GM23338 (cell line): ENCODE results near the gene FOXJ2. TPM values are rescaled to one million over a fixed set of nuclear protein-coding genes. Genes with fewer than 3 reads are reported as not detected.

Source experiments
- ATAC-seq: fragments of 200-7000 bp; cut with Tn5 transposase; 3 replicates; pipeline ENCODE4 v1.9.1; 2020
- DNase-seq: peaks from one replicate; pipeline ENCODE4 v3.0.0-alpha.2; 2015; ENCODE audit warnings: low spot score
- H2AFZ ChIP-seq: fragments of 200-600 bp; sonication (generic); 2 replicates; pipeline ENCODE4 v1.8.0; 2016; ENCODE audit warnings: antibody characterized with exemption, mild to moderate bottlenecking, moderate library complexity
- H3F3A ChIP-seq: fragments of 200-600 bp; sonication (generic); replicated peaks from 2 replicates; pipeline ENCODE4 v1.8.0; 2017; ENCODE audit warnings: antibody characterized with exemption, mixed run types, low read depth
- H3K27ac ChIP-seq: fragments of 200-600 bp; sonication (generic); 2 replicates; pipeline ENCODE4 v1.6.1; 2016; ENCODE audit warnings: low read depth
- H3K27me3 ChIP-seq: fragments of 200-600 bp; sonication (generic); 2 replicates; pipeline ENCODE4 v1.8.0; 2016; ENCODE audit warnings: mild to moderate bottlenecking, mixed run types, moderate library complexity; ENCODE audit not compliant: insufficient read depth
- H3K36me3 ChIP-seq: fragments of 200-600 bp; sonication (generic); 2 replicates; pipeline ENCODE4 v1.8.0; 2016; ENCODE audit warnings: mild to moderate bottlenecking; ENCODE audit not compliant: insufficient read depth
- H3K4me1 ChIP-seq: fragments of 200-600 bp; sonication (generic); 2 replicates; pipeline ENCODE4 v1.8.0; 2016; ENCODE audit warnings: mild to moderate bottlenecking, moderate library complexity; ENCODE audit not compliant: insufficient read depth
- H3K4me2 ChIP-seq: fragments of 200-600 bp; sonication (generic); 2 replicates; pipeline ENCODE4 v1.7.1; 2017; ENCODE audit warnings: mixed run types
- H3K4me3 ChIP-seq: fragments of 200-600 bp; sonication (generic); 2 replicates; pipeline ENCODE4 v1.6.1; 2016; ENCODE audit warnings: mixed run types
- H3K79me2 ChIP-seq: fragments of 200-600 bp; sonication (generic); replicated peaks from 2 replicates; pipeline ENCODE4 v1.8.0; 2017; ENCODE audit warnings: mild to moderate bottlenecking; ENCODE audit not compliant: insufficient read depth
- H3K9me2 ChIP-seq: fragments of 200-600 bp; sonication (generic); 2 replicates; pipeline ENCODE4 v1.8.0; 2017; ENCODE audit not compliant: insufficient read depth
- H4K20me1 ChIP-seq: fragments of 200-600 bp; sonication (generic); replicated peaks from 2 replicates; pipeline ENCODE4 v1.8.0; 2017; ENCODE audit warnings: mild to moderate bottlenecking; ENCODE audit not compliant: insufficient read depth
- H3K27ac Mint-ChIP-seq: 2 replicates; pipeline ENCODE4 v1.8.0; 2020; ENCODE audit warnings: inconsistent platforms, mild to moderate bottlenecking, moderate library complexity, mixed read lengths
- H3K27me3 Mint-ChIP-seq: 3 replicates; pipeline ENCODE4 v1.8.0; 2022; ENCODE audit warnings: low read depth, mild to moderate bottlenecking, moderate library complexity, mixed read lengths, inconsistent platforms; ENCODE audit not compliant: insufficient read depth, poor library complexity
- H3K36me3 Mint-ChIP-seq: 3 replicates; pipeline ENCODE4 v1.8.0; 2021; ENCODE audit warnings: low read depth, mild to moderate bottlenecking, inconsistent platforms, moderate library complexity, mixed read lengths
- H3K4me1 Mint-ChIP-seq: 3 replicates; pipeline ENCODE4 v1.8.0; 2020; ENCODE audit warnings: mild to moderate bottlenecking, inconsistent platforms, mixed read lengths
- H3K4me3 Mint-ChIP-seq: 3 replicates; pipeline ENCODE4 v1.8.0; 2021; ENCODE audit warnings: moderate library complexity, mild to moderate bottlenecking, inconsistent platforms, mixed read lengths
- H3K9me3 Mint-ChIP-seq: 3 replicates; pipeline ENCODE4 v1.8.0; 2020; ENCODE audit warnings: moderate library complexity, mild to moderate bottlenecking, inconsistent platforms, mixed read lengths
- CREB1 ChIP-seq: fragments of 250-450 bp; sonication (Bioruptor Pico); IDR thresholded peaks from 2 replicates; pipeline ENCODE4 v1.5.0; 2020; ENCODE audit warnings: low read depth, mild to moderate bottlenecking, moderate library complexity
- CTCF ChIP-seq, 2 experiments: fragments of 200-600 bp in 1 of 2; sonication (generic) in 1 of 2; conservative IDR thresholded peaks; 2 replicates each; pipeline versions ENCODE4 v1.5.1 to v1.6.1; 2016 to 2017; ENCODE audit warnings: antibody characterized with exemption in 2 of 2, low read depth in 2 of 2, mild to moderate bottlenecking in 2 of 2, moderate library complexity in 1 of 2
- ETS1 ChIP-seq: IDR thresholded peaks from 2 replicates; pipeline ENCODE4 v1.6.1; 2016; ENCODE audit warnings: antibody characterized with exemption
- EZH2 ChIP-seq: fragments of 200-600 bp; sonication (generic); IDR thresholded peaks from one replicate; pipeline ENCODE4 v1.8.0; 2017; ENCODE audit warnings: antibody characterized with exemption, mild to moderate bottlenecking, low read depth; ENCODE audit not compliant: unreplicated experiment
- EZH2phosphoT487 ChIP-seq: fragments of 200-600 bp; sonication (generic); IDR thresholded peaks from one replicate; pipeline ENCODE4 v1.8.1; 2018; ENCODE audit warnings: antibody characterized with exemption; ENCODE audit not compliant: unreplicated experiment
- JUNB ChIP-seq: IDR thresholded peaks from one replicate; pipeline ENCODE4 v1.6.1; 2016; ENCODE audit warnings: antibody characterized with exemption; ENCODE audit not compliant: unreplicated experiment
- NANOG ChIP-seq: IDR thresholded peaks from 2 replicates; pipeline ENCODE4 v1.6.1; 2016; ENCODE audit warnings: antibody characterized with exemption, borderline replicate concordance
- POLR2AphosphoS5 ChIP-seq: IDR thresholded peaks from 2 replicates; pipeline ENCODE4 v1.6.1; 2016; ENCODE audit warnings: antibody characterized with exemption, low read depth
- REST ChIP-seq: IDR thresholded peaks from one replicate; pipeline ENCODE4 v1.6.1; 2018; ENCODE audit warnings: antibody characterized with exemption; ENCODE audit not compliant: unreplicated experiment
- STAT1 ChIP-seq: IDR thresholded peaks from one replicate; pipeline ENCODE4 v1.6.1; 2016; ENCODE audit warnings: antibody characterized with exemption; ENCODE audit not compliant: unreplicated experiment
- ZNF114 ChIP-seq: fragments of 250-450 bp; sonication (Bioruptor Pico); IDR thresholded peaks from 2 replicates; pipeline ENCODE4 v1.5.0; 2020; ENCODE audit warnings: mild to moderate bottlenecking, moderate library complexity
- ZNF331 ChIP-seq: fragments of 250-450 bp; sonication (Bioruptor Pico); IDR thresholded peaks from 2 replicates; pipeline ENCODE4 v1.5.0; 2020; ENCODE audit warnings: low read depth, mild to moderate bottlenecking, moderate library complexity
- polyA plus RNA-seq: library from polyadenylated mRNA; unstranded; fragments of >200 nt; fragmentation: Nextera tagmentation; extraction: Ambion mirVana; gene quantifications from 2 replicates; pipeline ENCODE4 v1.2.1, GENCODE V29; 2016
- total RNA-seq: library from RNA; depleted of rRNA; stranded (reverse); fragments of >200 nt; shearing (Covaris generic); gene quantifications from 2 replicates; pipeline ENCODE4 v1.2.3, GENCODE V29; 2014
- TF ChIP-seq, protein P1 (sequence below): fragments of 250-450 bp; sonication (Bioruptor Pico); IDR thresholded peaks from 2 replicates; pipeline ENCODE4 v1.5.0; 2020; ENCODE audit warnings: mild to moderate bottlenecking, moderate library complexity

Gene FOXJ2
- total and polyA plus RNA-seq, 2 experiments from 2014 or later = 4.9 to 10.4 TPM

DNA sequence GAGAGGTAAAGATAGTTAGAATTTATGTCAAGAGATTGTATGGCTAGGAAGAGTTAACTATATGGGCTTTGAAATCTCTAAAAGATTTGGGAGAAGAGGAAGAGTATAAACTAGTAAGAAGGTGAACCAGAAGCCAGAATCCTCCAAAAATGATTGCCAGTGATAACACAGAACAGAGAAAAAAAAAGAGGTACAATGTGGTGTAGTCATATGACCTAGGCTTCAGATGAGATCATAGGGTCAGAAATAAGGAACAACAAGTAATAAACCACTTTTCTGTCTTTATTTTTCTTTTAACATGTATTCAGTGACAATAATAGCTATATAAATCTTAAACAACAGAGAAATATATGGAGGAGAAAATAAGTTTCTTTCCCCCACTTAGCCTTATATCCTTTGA lies 47.6 kb downstream of the FOXJ2 start:
- no peak overlapping the region for H3K4me3 ChIP-seq
- Mint-ChIP-seq H3K4me3 (no peak overlapping the region), H3K9me3 (no peaks in the 10 kb centered on the region; the same call in 2 of the 3 replicates), H3K4me1 (peaks cover 14% of the 10 kb centered on the region), H3K27ac (no peak overlapping the region), H3K27me3 (peaks cover 8% of the 10 kb centered on the region), H3K36me3 (no peaks in the 10 kb centered on the region; the same call in 2 of the 3 replicates)
- no peaks in the 10 kb centered on the region for H3K36me3 ChIP-seq
- H2AFZ ChIP-seq = no peak overlapping the region
- H3K4me1 ChIP-seq = peaks cover 13% of the 10 kb centered on the region; the same call in 1 of the 2 replicates
- H3K9me2 ChIP-seq = no peaks in the 10 kb centered on the region
- H3K4me2 ChIP-seq = no peak overlapping the region
- TF ChIP-seq JUNB (no peak), NANOG (no peak), CTCF (conservative IDR thresholded peaks at IDR 0.05; ENCODE audit: low read depth in 2 of 2) (no peak), REST (no peak), ZNF114 (CRISPR knock-in tag) (no peak), STAT1 (no peak), ZNF331 (CRISPR knock-in tag) (no peak), ETS1 (no peak), POLR2AphosphoS5 (no peak), EZH2 (no peak), EZH2phosphoT487 (no peak), CREB1 (no peak)
- TF ChIP-seq, protein P1, sequence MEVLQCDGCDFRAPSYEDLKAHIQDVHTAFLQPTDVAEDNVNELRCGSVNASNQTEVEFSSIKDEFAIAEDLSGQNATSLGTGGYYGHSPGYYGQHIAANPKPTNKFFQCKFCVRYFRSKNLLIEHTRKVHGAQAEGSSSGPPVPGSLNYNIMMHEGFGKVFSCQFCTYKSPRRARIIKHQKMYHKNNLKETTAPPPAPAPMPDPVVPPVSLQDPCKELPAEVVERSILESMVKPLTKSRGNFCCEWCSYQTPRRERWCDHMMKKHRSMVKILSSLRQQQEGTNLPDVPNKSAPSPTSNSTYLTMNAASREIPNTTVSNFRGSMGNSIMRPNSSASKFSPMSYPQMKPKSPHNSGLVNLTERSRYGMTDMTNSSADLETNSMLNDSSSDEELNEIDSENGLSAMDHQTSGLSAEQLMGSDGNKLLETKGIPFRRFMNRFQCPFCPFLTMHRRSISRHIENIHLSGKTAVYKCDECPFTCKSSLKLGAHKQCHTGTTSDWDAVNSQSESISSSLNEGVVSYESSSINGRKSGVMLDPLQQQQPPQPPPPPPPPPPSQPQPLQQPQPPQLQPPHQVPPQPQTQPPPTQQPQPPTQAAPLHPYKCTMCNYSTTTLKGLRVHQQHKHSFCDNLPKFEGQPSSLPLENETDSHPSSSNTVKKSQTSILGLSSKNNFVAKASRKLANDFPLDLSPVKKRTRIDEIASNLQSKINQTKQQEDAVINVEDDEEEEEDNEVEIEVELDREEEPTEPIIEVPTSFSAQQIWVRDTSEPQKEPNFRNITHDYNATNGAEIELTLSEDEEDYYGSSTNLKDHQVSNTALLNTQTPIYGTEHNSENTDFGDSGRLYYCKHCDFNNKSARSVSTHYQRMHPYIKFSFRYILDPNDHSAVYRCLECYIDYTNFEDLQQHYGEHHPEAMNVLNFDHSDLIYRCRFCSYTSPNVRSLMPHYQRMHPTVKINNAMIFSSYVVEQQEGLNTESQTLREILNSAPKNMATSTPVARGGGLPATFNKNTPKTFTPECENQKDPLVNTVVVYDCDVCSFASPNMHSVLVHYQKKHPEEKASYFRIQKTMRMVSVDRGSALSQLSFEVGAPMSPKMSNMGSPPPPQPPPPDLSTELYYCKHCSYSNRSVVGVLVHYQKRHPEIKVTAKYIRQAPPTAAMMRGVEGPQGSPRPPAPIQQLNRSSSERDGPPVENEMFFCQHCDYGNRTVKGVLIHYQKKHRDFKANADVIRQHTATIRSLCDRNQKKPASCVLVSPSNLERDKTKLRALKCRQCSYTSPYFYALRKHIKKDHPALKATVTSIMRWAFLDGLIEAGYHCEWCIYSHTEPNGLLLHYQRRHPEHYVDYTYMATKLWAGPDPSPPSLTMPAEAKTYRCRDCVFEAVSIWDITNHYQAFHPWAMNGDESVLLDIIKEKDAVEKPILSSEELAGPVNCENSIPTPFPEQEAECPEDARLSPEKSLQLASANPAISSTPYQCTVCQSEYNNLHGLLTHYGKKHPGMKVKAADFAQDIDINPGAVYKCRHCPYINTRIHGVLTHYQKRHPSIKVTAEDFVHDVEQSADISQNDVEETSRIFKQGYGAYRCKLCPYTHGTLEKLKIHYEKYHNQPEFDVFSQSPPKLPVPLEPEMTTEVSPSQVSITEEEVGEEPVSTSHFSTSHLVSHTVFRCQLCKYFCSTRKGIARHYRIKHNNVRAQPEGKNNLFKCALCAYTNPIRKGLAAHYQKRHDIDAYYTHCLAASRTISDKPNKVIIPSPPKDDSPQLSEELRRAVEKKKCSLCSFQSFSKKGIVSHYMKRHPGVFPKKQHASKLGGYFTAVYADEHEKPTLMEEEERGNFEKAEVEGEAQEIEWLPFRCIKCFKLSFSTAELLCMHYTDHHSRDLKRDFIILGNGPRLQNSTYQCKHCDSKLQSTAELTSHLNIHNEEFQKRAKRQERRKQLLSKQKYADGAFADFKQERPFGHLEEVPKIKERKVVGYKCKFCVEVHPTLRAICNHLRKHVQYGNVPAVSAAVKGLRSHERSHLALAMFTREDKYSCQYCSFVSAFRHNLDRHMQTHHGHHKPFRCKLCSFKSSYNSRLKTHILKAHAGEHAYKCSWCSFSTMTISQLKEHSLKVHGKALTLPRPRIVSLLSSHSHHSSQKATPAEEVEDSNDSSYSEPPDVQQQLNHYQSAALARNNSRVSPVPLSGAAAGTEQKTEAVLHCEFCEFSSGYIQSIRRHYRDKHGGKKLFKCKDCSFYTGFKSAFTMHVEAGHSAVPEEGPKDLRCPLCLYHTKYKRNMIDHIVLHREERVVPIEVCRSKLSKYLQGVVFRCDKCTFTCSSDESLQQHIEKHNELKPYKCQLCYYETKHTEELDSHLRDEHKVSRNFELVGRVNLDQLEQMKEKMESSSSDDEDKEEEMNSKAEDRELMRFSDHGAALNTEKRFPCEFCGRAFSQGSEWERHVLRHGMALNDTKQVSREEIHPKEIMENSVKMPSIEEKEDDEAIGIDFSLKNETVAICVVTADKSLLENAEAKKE (CRISPR knock-in tag) = no peak
- no peak overlapping the region for H3K27ac ChIP-seq
- H3F3A ChIP-seq = no peaks in the 10 kb centered on the region
- ATAC-seq (no peak), DNase-seq (no peak)
- no peaks in the 10 kb centered on the region for H3K27me3 ChIP-seq
- peaks cover 28% of the 10 kb centered on the region for H3K79me2 ChIP-seq
- no peaks in the 10 kb centered on the region; the same call in 1 of the 2 replicates for H4K20me1 ChIP-seq
